ENCODE measurements around the gene FBXL7.

The FBXL7 gene

GRCh38 chr5:15897656-15898055 is 397.7 kb downstream of the FBXL7 start:
- Histone ChIP-seq H3K27ac (ENCODE audit: low read depth, low read length, poor library complexity, severe bottlenecking) (no peak overlapping the region), H4K20me1 (ENCODE audit: insufficient read depth, low read length) (no peaks in the 10 kb centered on the region), H3K9me3 (ENCODE audit: low read length) (no peaks in the 10 kb centered on the region), H3K4me3 (ENCODE audit: low read depth, low read length, poor library complexity, severe bottlenecking) (no peak overlapping the region), H3K27me3 (ENCODE audit: insufficient read depth, low read length) (no peaks in the 10 kb centered on the region), H3K36me3 (ENCODE audit: insufficient read depth, low read length) (no peaks in the 10 kb centered on the region), H3K79me2 (ENCODE audit: insufficient read depth, low read length) (no peaks in the 10 kb centered on the region), H3F3A (ENCODE audit: insufficient read depth, low read length) (no peaks in the 10 kb centered on the region), H3K9ac (ENCODE audit: low read length) (no peak overlapping the region), H3K4me1 (ENCODE audit: insufficient read depth, low read length, severe bottlenecking) (no peaks in the 10 kb centered on the region), H2AFZ (ENCODE audit: low read length) (no peak overlapping the region), H3K4me2 (ENCODE audit: low read length) (no peak overlapping the region), H3K9me2 (ENCODE audit: low read depth, low read length) (no peaks in the 10 kb centered on the region)
- no peak for TF ChIP-seq EZH2 (IDR thresholded peaks at IDR 0.05; ENCODE audit: borderline replicate concordance, low read length)
- TF ChIP-seq CTCF (IDR thresholded peaks at IDR 0.05; ENCODE audit: low read length), result no peak

- TF ChIP-seq CTCF (IDR thresholded peaks at IDR 0.05; ENCODE audit: low read length) (no peak), EZH2 (IDR thresholded peaks at IDR 0.05; ENCODE audit: borderline replicate concordance, low read length) (no peak)
- H3K9ac ChIP-seq (ENCODE audit: low read length), result no peak overlapping the region
- no peak overlapping the region for H3K4me2 ChIP-seq (ENCODE audit: low read length)
- H3K27me3 ChIP-seq (ENCODE audit: insufficient read depth, low read length), result no peaks in the 10 kb centered on the region
- no peaks in the 10 kb centered on the region for H3K79me2 ChIP-seq (ENCODE audit: insufficient read depth, low read length)
- H4K20me1 ChIP-seq (ENCODE audit: insufficient read depth, low read length), result no peaks in the 10 kb centered on the region
- no peaks in the 10 kb centered on the region for H3K4me1 ChIP-seq (ENCODE audit: insufficient read depth, low read length, severe bottlenecking)
- H2AFZ ChIP-seq (ENCODE audit: low read length), result no peak overlapping the region
- no peak overlapping the region for H3K4me3 ChIP-seq (ENCODE audit: low read depth, low read length, poor library complexity, severe bottlenecking)
- no peaks in the 10 kb centered on the region for H3K9me3 ChIP-seq (ENCODE audit: low read length)
- H3F3A ChIP-seq (ENCODE audit: insufficient read depth, low read length), result no peaks in the 10 kb centered on the region
- H3K36me3 ChIP-seq (ENCODE audit: insufficient read depth, low read length), result no peaks in the 10 kb centered on the region
- H3K27ac ChIP-seq (ENCODE audit: low read depth, low read length, poor library complexity, severe bottlenecking), result no peak overlapping the region
- no peaks in the 10 kb centered on the region for H3K9me2 ChIP-seq (ENCODE audit: low read depth, low read length)
Observed at GRCh38 chr5:15898641-15899040, 398.7 kb downstream of the FBXL7 start.

- no peaks in the 10 kb centered on the region for H3K36me3 ChIP-seq (ENCODE audit: insufficient read depth, low read length)
- no peaks in the 10 kb centered on the region for H3K79me2 ChIP-seq (ENCODE audit: insufficient read depth, low read length)
- no peaks in the 10 kb centered on the region for H3K27me3 ChIP-seq (ENCODE audit: insufficient read depth, low read length)
- no peaks in the 10 kb centered on the region for H4K20me1 ChIP-seq (ENCODE audit: insufficient read depth, low read length)
- no peaks in the 10 kb centered on the region for H3K4me1 ChIP-seq (ENCODE audit: insufficient read depth, low read length, severe bottlenecking)
- H3K4me2 ChIP-seq (ENCODE audit: low read length), result no peak overlapping the region
- no peaks in the 10 kb centered on the region for H3K9me2 ChIP-seq (ENCODE audit: low read depth, low read length)
- H3K27ac ChIP-seq (ENCODE audit: low read depth, low read length, poor library complexity, severe bottlenecking), result no peak overlapping the region
- no peak overlapping the region for H3K9ac ChIP-seq (ENCODE audit: low read length)
- H2AFZ ChIP-seq (ENCODE audit: low read length), result no peak overlapping the region
- no peaks in the 10 kb centered on the region for H3K9me3 ChIP-seq (ENCODE audit: low read length)
- TF ChIP-seq CTCF (IDR thresholded peaks at IDR 0.05; ENCODE audit: low read length) (no peak), EZH2 (IDR thresholded peaks at IDR 0.05; ENCODE audit: borderline replicate concordance, low read length) (no peak)
- H3F3A ChIP-seq (ENCODE audit: insufficient read depth, low read length), result no peaks in the 10 kb centered on the region
- no peak overlapping the region for H3K4me3 ChIP-seq (ENCODE audit: low read depth, low read length, poor library complexity, severe bottlenecking)
Observed at GRCh38 chr5:15899481-15899880, 399.5 kb downstream of the FBXL7 start.
